ENCODE measurements around the gene FYN. TPM values are rescaled to one million over a fixed set of nuclear protein-coding genes. Genes with fewer than 3 reads are reported as not detected.

Gene FYN
- total and polyA plus RNA-seq, 2 of the 13 experiments (the other 11 are each of a cell fraction or from before 2014, with no cell fraction given): 15.5 to 24.6 TPM

DNA sequence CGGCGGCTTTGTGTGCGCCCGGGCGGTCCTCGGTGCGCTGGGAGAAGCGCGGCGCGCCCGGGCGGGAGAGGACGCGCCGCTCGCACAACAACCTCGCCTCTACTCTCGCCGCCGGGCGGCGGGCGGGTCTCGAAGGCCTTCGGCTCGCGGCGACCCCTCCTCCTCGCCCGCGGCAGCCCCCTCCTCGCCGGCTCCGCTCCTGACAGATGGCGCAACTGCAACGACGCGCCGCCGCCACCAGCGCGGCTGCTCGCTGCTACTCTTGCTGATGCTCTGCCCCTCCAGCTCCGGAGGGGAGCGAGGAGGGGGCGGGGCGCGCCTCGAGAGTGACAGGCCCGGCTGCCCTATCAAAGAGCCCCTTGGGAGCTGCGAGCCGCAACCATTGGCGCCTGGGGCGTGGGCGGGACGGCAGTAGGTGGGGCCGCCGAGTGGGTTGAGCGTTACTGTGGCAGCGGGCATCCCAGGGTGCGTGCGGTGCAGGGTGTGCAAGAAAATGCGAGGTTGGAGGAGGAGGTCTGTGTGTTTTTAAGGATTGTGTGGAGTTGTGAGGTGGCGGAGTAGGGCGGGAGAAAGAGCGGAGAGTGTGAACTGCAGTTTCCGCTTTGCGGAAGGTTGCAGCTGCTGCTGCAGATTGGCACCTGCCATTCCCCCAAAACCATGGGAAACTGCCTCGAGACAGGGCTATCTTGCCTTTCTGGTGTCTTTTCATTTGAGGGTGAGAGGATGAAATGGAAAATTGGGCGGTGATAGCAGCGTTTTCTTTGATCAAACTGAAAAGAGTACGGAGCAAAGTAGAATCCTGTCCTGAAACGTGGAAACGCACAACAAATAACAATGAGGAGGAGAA, at the start of gene FYN (continued):
- TF ChIP-seq, protein P1, sequence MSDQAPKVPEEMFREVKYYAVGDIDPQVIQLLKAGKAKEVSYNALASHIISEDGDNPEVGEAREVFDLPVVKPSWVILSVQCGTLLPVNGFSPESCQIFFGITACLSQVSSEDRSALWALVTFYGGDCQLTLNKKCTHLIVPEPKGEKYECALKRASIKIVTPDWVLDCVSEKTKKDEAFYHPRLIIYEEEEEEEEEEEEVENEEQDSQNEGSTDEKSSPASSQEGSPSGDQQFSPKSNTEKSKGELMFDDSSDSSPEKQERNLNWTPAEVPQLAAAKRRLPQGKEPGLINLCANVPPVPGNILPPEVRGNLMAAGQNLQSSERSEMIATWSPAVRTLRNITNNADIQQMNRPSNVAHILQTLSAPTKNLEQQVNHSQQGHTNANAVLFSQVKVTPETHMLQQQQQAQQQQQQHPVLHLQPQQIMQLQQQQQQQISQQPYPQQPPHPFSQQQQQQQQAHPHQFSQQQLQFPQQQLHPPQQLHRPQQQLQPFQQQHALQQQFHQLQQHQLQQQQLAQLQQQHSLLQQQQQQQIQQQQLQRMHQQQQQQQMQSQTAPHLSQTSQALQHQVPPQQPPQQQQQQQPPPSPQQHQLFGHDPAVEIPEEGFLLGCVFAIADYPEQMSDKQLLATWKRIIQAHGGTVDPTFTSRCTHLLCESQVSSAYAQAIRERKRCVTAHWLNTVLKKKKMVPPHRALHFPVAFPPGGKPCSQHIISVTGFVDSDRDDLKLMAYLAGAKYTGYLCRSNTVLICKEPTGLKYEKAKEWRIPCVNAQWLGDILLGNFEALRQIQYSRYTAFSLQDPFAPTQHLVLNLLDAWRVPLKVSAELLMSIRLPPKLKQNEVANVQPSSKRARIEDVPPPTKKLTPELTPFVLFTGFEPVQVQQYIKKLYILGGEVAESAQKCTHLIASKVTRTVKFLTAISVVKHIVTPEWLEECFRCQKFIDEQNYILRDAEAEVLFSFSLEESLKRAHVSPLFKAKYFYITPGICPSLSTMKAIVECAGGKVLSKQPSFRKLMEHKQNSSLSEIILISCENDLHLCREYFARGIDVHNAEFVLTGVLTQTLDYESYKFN (CRISPR knock-in tag; conservative IDR thresholded peaks at IDR 0.05): no peak
- TF ChIP-seq ZNF883 (CRISPR knock-in tag; IDR thresholded peaks at IDR 0.05; ENCODE audit: not compliant biosample characterization) (peak; percentile 56), SRSF1 (optimal IDR thresholded peaks at IDR 0.05; ENCODE audit: low read depth, low read length) (peak; percentile 68), IKZF4 (CRISPR knock-in tag; IDR thresholded peaks at IDR 0.05; ENCODE audit: borderline replicate concordance, low read depth, not compliant biosample characterization) (peak; percentile 65), TGIF2 (CRISPR knock-in tag; IDR thresholded peaks at IDR 0.05) (0 out of 2 replicates have a peak, but pooled peaks have one; percentile 34), ZNF160 (CRISPR knock-in tag; IDR thresholded peaks at IDR 0.05) (no peak), ZBTB46 (CRISPR knock-in tag; IDR thresholded peaks at IDR 0.05; ENCODE audit: borderline replicate concordance) (no peak), BCL3 (CRISPR knock-in tag; IDR thresholded peaks at IDR 0.05) (peak; percentile 73; the same call in 1 of the 2 replicates), PTBP1 (IDR thresholded peaks at IDR 0.05; ENCODE audit: low read depth, low read length, poor library complexity, severe bottlenecking) (peak; percentile 94), HHEX (CRISPR knock-in tag; IDR thresholded peaks at IDR 0.05) (no peak), GABPB1 (CRISPR knock-in tag; IDR thresholded peaks at IDR 0.05) (peak; percentile 82), TBP (CRISPR knock-in tag; IDR thresholded peaks at IDR 0.05) (no peak)
- TF ChIP-seq, protein P2, sequence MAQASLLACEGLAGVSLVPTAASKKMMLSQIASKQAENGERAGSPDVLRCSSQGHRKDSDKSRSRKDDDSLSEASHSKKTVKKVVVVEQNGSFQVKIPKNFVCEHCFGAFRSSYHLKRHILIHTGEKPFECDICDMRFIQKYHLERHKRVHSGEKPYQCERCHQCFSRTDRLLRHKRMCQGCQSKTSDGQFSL (CRISPR knock-in tag; IDR thresholded peaks at IDR 0.05): no peak

Data from HepG2 (cell line).